Measurements from ENCODE around the gene COPS7A. TPM values are rescaled to one million over a fixed set of nuclear protein-coding genes. Genes with fewer than 3 reads are reported as not detected.

Gene COPS7A
- total RNA-seq, 1 experiment from 2014 or later, result 34.2 TPM

DNA sequence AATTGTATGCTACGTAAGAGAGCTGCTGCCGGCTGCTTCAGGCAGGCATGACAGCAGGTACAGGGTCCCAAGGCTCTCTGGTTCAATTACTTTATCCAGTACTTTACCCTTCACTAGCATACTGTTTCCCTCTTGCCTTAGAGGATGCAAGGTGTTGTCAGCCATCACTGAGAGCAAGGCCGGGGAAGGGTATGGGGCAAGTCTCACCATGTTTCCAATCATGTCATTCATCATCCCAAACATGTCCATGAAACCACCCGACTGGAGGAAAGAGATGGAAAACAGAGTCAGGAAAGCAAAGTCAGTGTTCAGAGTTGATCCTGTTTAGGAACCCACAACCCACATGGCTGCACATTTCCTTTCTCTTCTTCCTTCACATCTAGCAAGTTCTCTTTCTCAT is 26.7 kb downstream of the COPS7A start:
- Histone ChIP-seq H3K23me2 (ENCODE audit: insufficient read length, low read depth, low read length, poor library complexity, severe bottlenecking) (peaks cover 3% of the 10 kb centered on the region), H2AFZ (ENCODE audit: low read length) (no peak overlapping the region), H3K23ac (ENCODE audit: insufficient read length, low read depth, low read length) (no peak overlapping the region), H4K91ac (ENCODE audit: insufficient read length, low read depth, low read length) (no peak overlapping the region), H3K4me1 (ENCODE audit: insufficient read depth, low read length) (peaks cover 6% of the 10 kb centered on the region; the same call in 1 of the 2 replicates), H3K18ac (ENCODE audit: insufficient read length, low read depth, low read length) (no peak overlapping the region), H3T11ph (ENCODE audit: low read length) (no peak overlapping the region), H2AK5ac (ENCODE audit: insufficient read length, low read length) (no peak overlapping the region), H2BK12ac (ENCODE audit: insufficient read length, low read depth, low read length) (no peak overlapping the region), H3K56ac (ENCODE audit: insufficient read length, low read depth, low read length) (no peak overlapping the region), H3K14ac (ENCODE audit: insufficient read depth, low read length) (no peak overlapping the region), H4K8ac (replicated peaks; ENCODE audit: insufficient read length, low read depth, low read length) (no peak overlapping the region), H3K9ac (ENCODE audit: extremely low read depth, insufficient read length, low read length) (no peak overlapping the region), H3K79me1 (ENCODE audit: insufficient read depth, low read depth, low read length, poor library complexity, severe bottlenecking) (peaks cover 8% of the 10 kb centered on the region), H3K27me3 (ENCODE audit: insufficient read depth, low read length) (no peaks in the 10 kb centered on the region), H4K20me1 (ENCODE audit: control insufficient read depth, insufficient read depth, insufficient read length) (no peaks in the 10 kb centered on the region), H3K4me2 (ENCODE audit: insufficient read depth, insufficient read length, low read length) (no peak overlapping the region), H3K27ac (ENCODE audit: insufficient read length, low read depth, low read length) (no peak overlapping the region), H3K9me3 (ENCODE audit: control insufficient read depth, low read depth, low read length) (no peaks in the 10 kb centered on the region), H2BK120ac (ENCODE audit: low read depth, low read length, poor library complexity, severe bottlenecking) (no peak overlapping the region), H2BK5ac (ENCODE audit: insufficient read length, low read length) (no peak overlapping the region), H2BK15ac (ENCODE audit: low read depth, low read length) (no peak overlapping the region), H3K79me2 (ENCODE audit: insufficient read depth, low read length) (peaks cover 4% of the 10 kb centered on the region), H3K4ac (ENCODE audit: low read depth, low read length) (no peak overlapping the region), H4K5ac (ENCODE audit: insufficient read length, low read depth, low read length) (no peak overlapping the region), H2BK20ac (ENCODE audit: low read depth, low read length, poor library complexity, severe bottlenecking) (no peak overlapping the region)
- Mint-ChIP-seq H3K36me3 (ENCODE audit: insufficient read depth in 1 of 3, low read depth in 3 of 3) (peaks cover 43 to 68% (median 65%) of the 10 kb centered on the region in 3 experiments; a peak in 6 of 7 replicates), H3K27ac (no peak overlapping the region; a peak in 1 of 7 replicates), H3K27me3 (ENCODE audit: low read depth) (no peaks in the 10 kb centered on the region), H3K4me3 (no peak overlapping the region; a peak in 1 of 5 replicates), H3K4me1 (peaks cover 18 to 23% of the 10 kb centered on the region in 2 experiments), H3K9me3 (no peaks in the 10 kb centered on the region)
- no CpG with 5 or more reads among the region's 4 CpGs for WGBS (ENCODE audit: extremely low coverage, insufficient read length, low lambda C conversion rate)
- TF ChIP-seq, protein P1, sequence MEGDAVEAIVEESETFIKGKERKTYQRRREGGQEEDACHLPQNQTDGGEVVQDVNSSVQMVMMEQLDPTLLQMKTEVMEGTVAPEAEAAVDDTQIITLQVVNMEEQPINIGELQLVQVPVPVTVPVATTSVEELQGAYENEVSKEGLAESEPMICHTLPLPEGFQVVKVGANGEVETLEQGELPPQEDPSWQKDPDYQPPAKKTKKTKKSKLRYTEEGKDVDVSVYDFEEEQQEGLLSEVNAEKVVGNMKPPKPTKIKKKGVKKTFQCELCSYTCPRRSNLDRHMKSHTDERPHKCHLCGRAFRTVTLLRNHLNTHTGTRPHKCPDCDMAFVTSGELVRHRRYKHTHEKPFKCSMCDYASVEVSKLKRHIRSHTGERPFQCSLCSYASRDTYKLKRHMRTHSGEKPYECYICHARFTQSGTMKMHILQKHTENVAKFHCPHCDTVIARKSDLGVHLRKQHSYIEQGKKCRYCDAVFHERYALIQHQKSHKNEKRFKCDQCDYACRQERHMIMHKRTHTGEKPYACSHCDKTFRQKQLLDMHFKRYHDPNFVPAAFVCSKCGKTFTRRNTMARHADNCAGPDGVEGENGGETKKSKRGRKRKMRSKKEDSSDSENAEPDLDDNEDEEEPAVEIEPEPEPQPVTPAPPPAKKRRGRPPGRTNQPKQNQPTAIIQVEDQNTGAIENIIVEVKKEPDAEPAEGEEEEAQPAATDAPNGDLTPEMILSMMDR (conservative IDR thresholded peaks at IDR 0.05), result no peak
- DNase-seq, result no peak
